ENCODE measurements around the gene MED1. TPM values are rescaled to one million over a fixed set of nuclear protein-coding genes. Genes with fewer than 3 reads are reported as not detected.
"Not testable (repeated sequence)": the region's sequence is repeated elsewhere in the genome, so short reads cannot be mapped to it uniquely, and the experiment has no call there.

MED1 gene
- 37.2 TPM for total RNA-seq
- long read RNA-seq, partial matches to known transcripts = 1 of 8 reads
- long read RNA-seq, other reads (novel, unspliced or antisense) = 7 of 8 reads

GRCh38 chr17:39450847-39451581, at the start of gene MED1:
TSS of gene MED1 (minus strand) at chr17:39451263. CDS start at chr17:39451062, 201 bp downstream.
- TF ChIP-seq CTCF (IDR thresholded peaks at IDR 0.05) = no peak
- Histone ChIP-seq H3K4me3 (peak within 1 kb of the TSS; percentile 76), H3K36me3 (peaks cover 20% of the 10 kb centered on the region), H3K27me3 (no peaks in the 10 kb centered on the region), H3K4me1 (peaks cover 7% of the 10 kb centered on the region), H3K27ac (peak within 1 kb of the TSS; percentile 85), H3K9me3 (no peaks in the 10 kb centered on the region)
- DNase-seq (peak; percentile 95), ATAC-seq (peak; percentile 97)
- intact Hi-C loops (cut with DNase I) = no loop called here

DNA sequence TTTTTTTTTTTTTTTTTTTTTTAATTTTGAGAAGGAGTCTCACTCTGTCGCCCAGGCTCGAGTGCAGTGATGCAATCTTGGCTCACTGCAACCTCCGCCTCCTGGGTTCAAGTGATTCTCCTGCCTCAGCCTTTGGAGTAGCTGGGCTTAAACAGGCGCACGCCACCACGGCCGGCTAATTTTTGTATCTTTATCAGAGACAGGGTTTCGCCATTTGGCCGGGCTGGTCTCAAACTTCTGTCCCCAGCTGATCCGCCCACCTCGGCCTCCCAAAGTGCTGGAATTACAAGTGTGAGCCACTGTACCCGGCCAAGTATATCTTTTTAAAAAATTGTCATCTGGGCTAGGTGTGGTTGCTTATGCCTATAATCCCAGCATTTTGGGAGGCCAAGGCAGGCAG, 45.9 kb upstream of the MED1 start:
- H3K9me3 ChIP-seq; H3K4me1 ChIP-seq; DNase-seq; ATAC-seq; H3K4me3 ChIP-seq; H3K27me3 ChIP-seq; H3K27ac ChIP-seq; intact Hi-C loops (cut with DNase I): not testable (repeated sequence)
- H3K36me3 ChIP-seq = peaks cover 95% of the 10 kb centered on the region

- Histone ChIP-seq H3K36me3 (peaks cover 46% of the 10 kb centered on the region), H3K4me1 (no peaks in the 10 kb centered on the region), H3K9me3 (no peaks in the 10 kb centered on the region), H3K27ac (no peak overlapping the region), H3K27me3 (no peaks in the 10 kb centered on the region), H3K4me3 (no peak overlapping the region)
- TF ChIP-seq CTCF (IDR thresholded peaks at IDR 0.05) = no peak
- DNase-seq = no peak
- intact Hi-C loops (cut with DNase I) = no loop called here
- no peak for ATAC-seq
These were observed 36.9 kb upstream of the MED1 start for GRCh38 chr17:39487946-39488345.

DNA sequence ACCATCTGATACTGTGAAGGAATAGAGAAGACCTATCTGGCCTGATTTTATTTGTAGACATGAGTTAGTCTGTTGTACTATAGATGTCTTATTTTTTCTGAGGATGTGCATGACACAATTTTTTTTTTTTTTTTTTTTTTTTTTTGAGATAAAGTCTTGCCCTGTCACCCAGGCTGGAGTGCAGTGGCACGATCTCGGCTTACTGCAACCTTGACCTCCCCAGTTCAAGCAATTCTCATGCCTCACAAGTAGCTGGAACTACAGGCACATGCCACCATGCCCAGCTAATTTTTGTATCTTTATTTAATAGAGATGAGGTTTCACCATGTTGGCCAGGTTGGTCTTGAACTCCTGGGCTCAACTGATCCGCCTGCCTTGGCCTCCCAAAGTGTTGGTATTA, 36.4 kb upstream of the MED1 start:
- DNase-seq; H3K27ac ChIP-seq; H3K9me3 ChIP-seq; H3K4me1 ChIP-seq; ATAC-seq; intact Hi-C loops (cut with DNase I); H3K4me3 ChIP-seq; H3K27me3 ChIP-seq: not testable (repeated sequence)
- H3K36me3 ChIP-seq = peaks cover 44% of the 10 kb centered on the region

DNA sequence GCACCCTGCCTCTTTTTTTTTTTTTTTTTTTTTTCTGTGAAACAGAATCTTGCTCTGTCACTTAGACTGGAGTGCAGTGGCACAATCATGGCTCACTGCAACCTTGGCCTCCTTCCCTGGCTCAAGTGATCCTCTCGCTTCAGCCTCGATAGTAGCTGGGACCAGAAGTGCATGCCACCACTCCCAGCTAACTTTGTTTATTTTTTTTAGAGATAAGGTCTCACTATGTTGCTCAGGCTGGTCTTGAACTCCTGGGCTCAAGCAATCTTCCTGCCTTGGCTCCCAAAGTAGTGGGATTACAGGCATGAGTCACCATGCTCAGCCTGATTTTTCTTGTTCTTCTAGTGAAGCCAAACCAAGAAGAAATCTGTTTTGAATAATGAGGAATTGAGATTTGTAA, 35.2 kb upstream of the MED1 start:
- no peak for DNase-seq
- intact Hi-C loops (cut with DNase I) = no loop called here
- Histone ChIP-seq H3K4me1 (no peaks in the 10 kb centered on the region), H3K27ac (no peak overlapping the region), H3K4me3 (no peak overlapping the region), H3K9me3 (no peaks in the 10 kb centered on the region), H3K27me3 (no peaks in the 10 kb centered on the region), H3K36me3 (peaks cover 36% of the 10 kb centered on the region)
- no peak for TF ChIP-seq CTCF (IDR thresholded peaks at IDR 0.05)
- peak; percentile 40 for ATAC-seq

DNA sequence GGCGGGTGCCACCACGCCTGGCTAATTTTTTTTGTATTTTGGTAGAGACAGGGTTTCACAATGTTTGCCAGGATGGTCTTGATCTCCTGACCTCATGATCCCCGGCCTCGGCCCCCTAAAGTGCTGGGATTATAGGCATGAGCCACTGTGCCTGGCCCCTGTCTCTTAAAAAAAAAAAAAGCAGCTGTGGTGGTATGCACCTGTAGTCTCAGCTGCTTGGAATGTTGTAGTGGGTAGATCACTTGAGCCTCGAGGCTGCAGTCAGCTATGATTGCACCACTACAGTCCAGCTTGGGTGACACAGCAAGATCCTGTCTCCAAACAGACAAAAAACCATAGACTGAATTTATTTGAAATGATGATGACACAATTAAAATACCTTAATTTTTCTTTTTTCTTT, 34.5 kb upstream of the MED1 start:
- no peak for TF ChIP-seq CTCF (IDR thresholded peaks at IDR 0.05)
- no peak for DNase-seq
- no peak overlapping the region for H3K4me3 ChIP-seq
- no peaks in the 10 kb centered on the region for H3K9me3 ChIP-seq
- H3K27me3 ChIP-seq = no peaks in the 10 kb centered on the region
- peak; percentile 85 for ATAC-seq
- H3K4me1 ChIP-seq = no peaks in the 10 kb centered on the region
- H3K36me3 ChIP-seq = peaks cover 32% of the 10 kb centered on the region
- H3K27ac ChIP-seq = no peak overlapping the region
- intact Hi-C loops (cut with DNase I) = no loop called here
